Right renal pelvis (tissue), 4 donors: Measurements from ENCODE around the gene TMPO. TPM values are rescaled to one million over a fixed set of nuclear protein-coding genes. Genes with fewer than 3 reads are reported as not detected.
A peak's percentile ranks its signal among the peaks of the same experiment; 100 is the strongest.
"Not testable (repeated sequence)": the region's sequence is repeated elsewhere in the genome, so short reads cannot be mapped to it uniquely, and the experiment has no call there.

Experiments
- DNase-seq, 4 donors: peaks; one replicate each; pipeline ENCODE4 v3.0.0-alpha.2; 2013; ENCODE audit warnings: low read depth in 4 of 4, low spot score in 3 of 4, missing footprints in 1 of 4
- polyA plus RNA-seq, 4 donors: library from polyadenylated mRNA; unstranded; fragments of 120-200 nt; gene quantifications; one replicate each; pipeline ENCODE4 v1.2.1, GENCODE V29; 2013; ENCODE audit not compliant: insufficient read length in 4 of 4

The TMPO gene, protein sequence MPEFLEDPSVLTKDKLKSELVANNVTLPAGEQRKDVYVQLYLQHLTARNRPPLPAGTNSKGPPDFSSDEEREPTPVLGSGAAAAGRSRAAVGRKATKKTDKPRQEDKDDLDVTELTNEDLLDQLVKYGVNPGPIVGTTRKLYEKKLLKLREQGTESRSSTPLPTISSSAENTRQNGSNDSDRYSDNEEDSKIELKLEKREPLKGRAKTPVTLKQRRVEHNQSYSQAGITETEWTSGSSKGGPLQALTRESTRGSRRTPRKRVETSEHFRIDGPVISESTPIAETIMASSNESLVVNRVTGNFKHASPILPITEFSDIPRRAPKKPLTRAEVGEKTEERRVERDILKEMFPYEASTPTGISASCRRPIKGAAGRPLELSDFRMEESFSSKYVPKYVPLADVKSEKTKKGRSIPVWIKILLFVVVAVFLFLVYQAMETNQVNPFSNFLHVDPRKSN
- 100 to 1,000 TPM; 166 to 201 (median 201) TPM for polyA plus RNA-seq

GRCh38 chr12:98515287-98516110, at the start of gene TMPO:
Gene TMPO, plus strand, starts transcription at chr12:98515590. Its CDS starts 278 bp downstream, at chr12:98515868.
- peak; percentile 86 to 93 (median 89) for DNase-seq

DNA sequence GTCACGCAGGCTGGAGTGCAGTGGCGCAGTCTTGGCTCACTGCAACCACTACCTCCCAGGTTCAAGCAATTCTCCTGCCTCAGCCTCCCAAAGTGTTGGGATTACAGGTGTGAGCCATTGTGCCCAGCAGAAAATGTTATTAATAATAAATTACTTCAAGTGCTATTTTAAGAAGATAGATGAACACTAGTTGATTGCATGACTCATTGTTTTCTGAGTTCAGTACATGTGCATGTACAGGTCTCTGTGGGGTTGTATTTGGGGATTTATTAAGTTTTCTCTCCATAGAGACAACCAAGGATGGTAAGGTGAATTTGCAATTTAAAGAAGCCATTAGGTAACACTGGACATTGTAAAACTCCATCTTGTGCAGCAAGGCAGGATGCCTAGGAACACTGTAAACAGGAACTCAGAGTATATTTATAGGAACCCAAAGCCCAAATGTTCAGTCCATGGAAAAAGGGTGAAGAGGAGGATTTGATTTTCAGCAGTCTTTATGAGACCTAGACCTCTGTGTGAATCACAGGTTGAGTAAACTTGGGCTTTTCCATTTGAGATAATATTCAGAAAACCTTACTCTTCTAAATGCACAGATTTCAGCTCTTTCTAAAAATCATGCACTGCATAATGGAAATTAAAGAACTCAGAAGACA, 49.3 kb upstream of the TMPO start:
- DNase-seq = no peak

- no peak for DNase-seq
Observed at GRCh38 chr12:98466640-98467400, 48.6 kb upstream of the TMPO start.

DNA sequence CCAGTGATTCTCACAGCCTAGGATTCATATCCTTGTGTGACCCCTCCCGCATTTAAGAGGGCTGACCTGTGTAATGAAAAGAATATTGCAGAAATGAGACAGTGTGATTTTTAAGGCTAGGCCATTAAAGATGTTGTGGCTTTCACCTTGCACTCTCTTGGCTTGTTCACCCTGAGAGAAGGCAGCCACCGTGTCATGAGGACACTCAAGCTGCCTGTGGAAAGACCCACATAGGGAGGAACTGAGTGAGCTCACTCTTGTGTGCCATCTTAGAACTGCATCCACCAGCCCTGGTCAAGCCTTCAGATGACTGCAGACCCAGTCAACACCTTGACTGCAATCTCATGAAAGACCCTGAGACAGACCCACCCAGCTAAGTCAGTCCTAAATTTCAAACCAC, 46.3 kb upstream of the TMPO start:
- no peak for DNase-seq

GRCh38 chr12:98470469-98471082, 44.8 kb upstream of the TMPO start:
- no peak for DNase-seq

- no peak for DNase-seq
Observed at GRCh38 chr12:98471085-98471484, 44.3 kb upstream of the TMPO start.

- no peak for DNase-seq
Observed at GRCh38 chr12:98475565-98475908, 39.9 kb upstream of the TMPO start.

GRCh38 chr12:98478606-98479005, 36.8 kb upstream of the TMPO start:
- no peak for DNase-seq

DNA sequence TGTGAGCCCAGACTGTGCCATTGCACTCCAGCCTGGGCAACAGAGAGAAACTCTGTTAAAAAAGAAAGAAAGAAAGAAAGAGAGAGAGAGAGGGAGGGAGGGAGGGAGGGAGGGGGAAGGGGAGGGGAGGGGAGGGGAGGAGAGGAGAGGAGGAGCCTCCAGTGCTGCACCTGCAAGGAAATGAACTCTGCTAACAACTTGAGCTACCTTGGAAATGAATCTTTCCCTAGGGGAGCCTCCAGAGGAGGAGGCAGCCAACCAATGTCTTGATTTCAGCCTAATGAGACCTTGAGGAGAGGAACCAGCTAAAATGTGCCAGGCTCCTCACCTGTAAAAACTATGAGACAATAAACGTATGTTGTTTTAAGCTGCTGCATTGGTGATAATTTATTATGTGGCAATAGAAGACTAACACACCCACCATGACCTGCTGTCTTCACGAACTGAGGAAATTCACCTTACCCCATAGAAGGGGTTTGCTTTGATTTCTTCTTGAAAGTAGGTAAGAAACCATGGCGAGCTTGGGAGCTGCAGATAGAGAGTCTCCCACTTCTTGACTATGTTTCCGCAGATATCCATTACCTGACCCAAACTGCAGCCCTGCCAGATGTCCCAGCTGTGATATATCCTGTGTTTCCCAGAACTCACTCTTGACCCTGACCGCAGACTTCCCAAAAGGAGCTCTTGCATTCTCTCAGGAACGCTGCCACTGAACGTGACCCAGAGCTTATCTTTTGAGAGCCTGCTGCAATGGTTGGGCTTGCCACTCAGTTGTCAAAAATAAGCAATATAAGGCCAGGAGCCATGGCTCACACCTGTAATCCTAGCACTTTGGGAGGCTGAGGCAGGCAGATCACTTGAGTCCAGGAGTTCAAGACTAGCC, 31.5 kb upstream of the TMPO start:
- DNase-seq = no peak

DNA sequence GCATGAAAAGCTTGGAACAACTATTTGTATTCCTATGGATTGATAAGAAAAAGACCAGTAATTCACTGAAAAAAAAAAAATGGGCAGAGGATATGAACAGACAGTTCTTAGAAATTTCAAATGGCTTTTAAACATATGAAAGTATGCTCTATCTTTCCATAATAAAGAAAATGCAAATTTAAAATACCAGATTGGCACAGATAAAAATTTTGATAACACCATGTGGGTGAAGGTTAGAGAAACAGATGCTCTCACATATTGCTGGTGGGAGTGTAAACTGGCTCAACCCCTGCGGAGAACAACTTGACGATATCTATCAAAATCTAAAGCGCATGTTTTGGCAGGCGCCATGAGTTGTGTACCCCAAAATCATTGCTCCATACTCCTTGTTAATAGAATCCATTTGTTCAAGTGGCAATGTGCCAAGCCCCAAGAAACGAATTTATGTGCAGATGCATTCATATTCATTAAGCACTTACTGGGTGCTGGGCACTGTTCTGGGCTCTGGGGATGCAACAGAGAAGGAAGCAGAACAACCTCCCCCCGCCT, 29.5 kb upstream of the TMPO start:
- no peak for DNase-seq

DNA sequence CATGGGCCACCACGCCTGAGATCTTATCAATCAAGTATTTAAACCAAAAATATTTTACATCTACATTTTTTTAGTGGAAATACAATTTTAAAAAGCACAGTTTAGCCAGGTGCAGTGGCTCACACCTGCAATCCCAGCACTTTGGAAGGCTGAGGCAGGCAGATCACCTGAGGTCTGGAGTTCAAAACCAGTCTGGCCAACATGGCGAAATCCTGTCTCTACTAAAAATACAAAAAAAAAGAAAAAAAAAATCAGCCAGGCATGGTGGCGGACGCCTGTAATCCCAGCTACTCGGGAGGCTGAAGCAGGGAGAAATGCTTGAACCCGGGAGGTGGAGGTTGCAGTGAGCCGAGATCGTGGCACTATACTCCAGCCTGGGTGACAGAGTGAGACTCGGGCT, 27.0 kb upstream of the TMPO start:
- not testable (repeated sequence) for DNase-seq

DNA sequence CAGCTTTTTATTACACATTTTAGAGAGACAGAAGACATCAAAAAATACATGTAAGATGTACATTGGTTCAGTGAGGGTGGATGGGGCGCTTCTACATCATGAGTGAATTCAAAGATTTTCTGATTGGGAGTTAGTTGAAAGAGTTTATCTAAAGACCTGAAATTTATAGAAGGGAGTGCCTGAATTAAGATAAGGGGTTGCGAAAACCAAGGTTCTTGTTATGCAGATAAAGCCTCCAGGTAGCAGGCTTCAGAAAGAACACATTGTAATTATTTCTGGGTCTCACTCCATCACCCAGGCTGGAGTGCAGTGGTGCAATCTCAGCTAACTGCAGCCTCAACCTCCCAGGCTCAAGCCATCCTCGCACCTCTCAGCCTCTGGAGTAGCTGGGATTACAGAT, 26.2 kb upstream of the TMPO start:
- no peak for DNase-seq

DNA sequence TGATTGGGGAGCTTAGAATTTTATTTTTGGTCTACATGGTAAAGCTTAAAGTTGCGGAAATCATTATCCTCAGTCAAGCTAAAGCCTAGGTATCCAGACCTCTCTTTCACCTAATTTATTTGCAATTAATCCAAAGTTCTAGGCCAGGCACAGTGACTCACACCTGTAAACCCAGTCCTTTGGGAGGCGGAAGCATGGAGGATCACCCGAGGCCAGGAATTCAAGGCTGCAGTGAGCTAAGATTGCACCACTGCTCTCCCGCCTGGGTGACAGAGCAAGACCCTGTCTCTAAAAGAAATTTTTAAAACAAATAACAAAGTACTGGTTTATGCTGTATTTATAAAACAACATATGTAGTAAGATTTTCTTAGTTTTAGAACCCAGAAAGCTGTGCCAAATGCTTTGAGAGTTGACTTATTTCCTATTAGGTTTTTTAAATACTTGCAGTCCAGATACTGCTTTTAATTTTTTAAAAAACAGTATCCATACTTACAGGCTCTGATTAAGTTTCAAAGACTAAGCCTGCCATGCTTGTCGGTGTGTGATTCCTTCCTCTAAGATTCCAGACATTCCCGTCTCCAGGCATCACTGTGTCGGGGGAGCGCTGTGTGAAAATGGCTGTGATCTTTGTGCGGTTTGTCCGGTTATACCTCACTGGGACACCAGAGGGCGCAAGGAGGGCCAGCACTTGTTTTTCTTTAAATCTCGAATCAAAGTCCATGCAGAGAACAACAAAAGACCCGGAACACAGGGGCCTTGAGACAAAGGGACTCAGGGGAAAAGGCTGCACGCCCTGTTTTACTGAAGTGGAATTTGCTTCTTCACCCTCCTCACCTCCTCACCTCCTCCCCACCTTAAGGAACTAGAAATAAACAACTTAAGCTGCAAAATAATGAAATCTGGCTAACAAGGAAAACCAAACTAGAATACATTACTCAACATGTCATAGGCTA, 24.6 kb upstream of the TMPO start:
- peak; percentile 91 to 94 (median 92) for DNase-seq

GRCh38 chr12:98492580-98493140, 22.7 kb upstream of the TMPO start:
- DNase-seq = no peak

DNA sequence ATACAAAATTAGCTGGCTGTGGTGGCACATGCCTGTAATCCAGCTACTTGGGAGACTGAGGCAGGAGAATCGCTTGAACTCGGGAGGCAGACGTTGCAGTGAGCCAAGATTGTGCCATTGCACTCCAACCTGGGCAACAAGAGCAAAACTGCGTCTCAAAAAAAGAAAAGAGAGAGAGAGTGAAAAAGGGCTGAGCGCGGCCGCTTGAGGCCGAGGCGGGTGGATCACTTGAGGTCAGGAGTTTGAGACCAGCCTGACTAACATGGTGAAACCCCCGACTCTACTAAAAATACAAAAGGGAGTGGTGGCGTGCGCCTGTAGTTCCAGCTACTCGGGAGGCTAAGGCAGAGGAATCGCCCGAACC, 14.1 kb upstream of the TMPO start:
- not testable (repeated sequence) for DNase-seq

GRCh38 chr12:98503342-98503591, 12.1 kb upstream of the TMPO start:
- peak; percentile 93 to 98 (median 96) for DNase-seq

DNA sequence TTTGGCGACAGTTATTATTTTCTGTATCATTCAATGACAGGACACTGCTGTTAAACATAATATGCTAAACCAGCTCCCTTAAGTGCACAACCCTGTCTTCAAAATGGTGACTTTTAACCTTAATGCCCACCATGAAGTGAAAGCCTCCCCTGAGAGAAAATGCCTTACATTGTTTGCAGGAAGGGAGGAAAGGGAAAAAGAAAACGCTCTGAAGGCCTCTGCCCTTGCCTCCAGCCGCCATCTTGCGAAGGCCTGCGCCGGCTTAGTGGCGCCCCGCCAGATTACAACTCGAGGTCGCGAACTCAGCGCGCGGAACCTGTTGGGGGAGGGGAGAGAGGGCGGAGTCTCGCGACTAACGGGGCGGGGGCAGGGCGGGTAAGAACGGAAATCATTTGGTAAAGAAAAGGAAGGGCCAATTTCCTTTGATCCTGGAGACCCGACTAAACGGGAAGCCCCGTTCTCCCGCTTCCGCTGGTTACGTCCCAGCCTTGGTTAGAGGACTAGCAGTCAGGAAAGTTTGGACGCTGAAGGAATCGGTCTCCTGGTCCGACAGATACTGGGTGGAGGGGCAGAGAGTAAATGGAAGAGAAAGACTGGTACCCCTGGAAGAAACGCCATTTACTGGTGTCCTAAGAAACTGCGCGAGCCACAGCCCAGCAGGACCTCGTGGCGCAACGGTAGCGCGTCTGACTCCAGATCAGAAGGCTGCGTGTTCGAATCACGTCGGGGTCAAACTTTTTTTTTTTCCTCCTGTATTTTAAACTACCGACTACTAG, 11.6 kb upstream of the TMPO start:
- peak; percentile 88 to 95 (median 89) for DNase-seq
